GM19238 (cell line): ENCODE measurements around the gene ECI1.

Experiments
- DNase-seq: peaks from one replicate; pipeline ENCODE4 v3.0.0; 2011; ENCODE audit warnings: low spot score; ENCODE audit not compliant: insufficient read length

Gene ECI1

DNA sequence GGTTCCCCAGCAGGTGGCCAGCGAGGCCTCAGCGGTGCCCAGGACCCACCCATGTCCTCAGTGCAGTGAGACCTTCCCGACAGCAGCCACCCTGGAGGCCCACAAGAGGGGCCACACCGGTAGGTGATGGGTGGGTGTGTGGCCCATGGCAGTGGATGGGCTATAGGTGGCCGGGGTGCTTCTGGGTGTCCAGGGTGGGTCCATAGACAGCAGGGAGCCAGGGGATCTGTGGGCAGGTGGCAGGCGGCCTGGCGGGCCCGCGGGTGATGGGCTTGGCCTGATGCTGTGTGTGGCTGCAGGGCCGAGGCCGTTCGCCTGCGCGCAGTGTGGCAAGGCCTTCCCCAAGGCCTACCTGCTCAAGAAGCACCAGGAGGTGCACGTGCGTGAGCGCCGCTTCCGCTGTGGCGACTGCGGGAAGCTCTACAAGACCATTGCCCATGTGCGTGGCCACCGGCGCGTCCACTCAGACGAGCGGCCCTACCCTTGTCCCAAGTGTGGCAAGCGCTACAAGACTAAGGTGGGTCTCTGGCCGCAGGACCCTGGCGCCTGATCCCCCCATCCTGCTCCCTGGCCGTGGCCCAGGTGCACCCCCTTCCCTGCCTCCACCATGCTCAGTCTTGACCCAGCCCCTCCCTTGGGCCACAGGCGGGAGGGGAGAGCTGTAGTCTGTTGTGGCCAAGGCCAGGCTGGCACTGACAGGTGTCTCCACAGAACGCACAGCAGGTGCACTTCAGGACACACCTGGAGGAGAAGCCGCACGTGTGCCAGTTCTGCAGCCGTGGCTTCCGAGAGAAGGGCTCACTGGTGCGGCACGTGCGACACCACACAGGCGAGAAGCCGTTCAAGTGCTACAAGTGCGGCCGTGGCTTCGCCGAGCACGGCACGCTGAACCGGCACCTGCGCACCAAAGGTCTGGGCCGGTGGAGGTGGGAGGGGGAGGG lies 17.2 kb downstream of the ECI1 start:
- no peak for DNase-seq

- DNase-seq = no peak
Observed at GRCh38 chr16:2233046-2233775, 18.2 kb downstream of the ECI1 start.

- no peak for DNase-seq
Observed at GRCh38 chr16:2232094-2232990, 19.0 kb downstream of the ECI1 start.

DNA sequence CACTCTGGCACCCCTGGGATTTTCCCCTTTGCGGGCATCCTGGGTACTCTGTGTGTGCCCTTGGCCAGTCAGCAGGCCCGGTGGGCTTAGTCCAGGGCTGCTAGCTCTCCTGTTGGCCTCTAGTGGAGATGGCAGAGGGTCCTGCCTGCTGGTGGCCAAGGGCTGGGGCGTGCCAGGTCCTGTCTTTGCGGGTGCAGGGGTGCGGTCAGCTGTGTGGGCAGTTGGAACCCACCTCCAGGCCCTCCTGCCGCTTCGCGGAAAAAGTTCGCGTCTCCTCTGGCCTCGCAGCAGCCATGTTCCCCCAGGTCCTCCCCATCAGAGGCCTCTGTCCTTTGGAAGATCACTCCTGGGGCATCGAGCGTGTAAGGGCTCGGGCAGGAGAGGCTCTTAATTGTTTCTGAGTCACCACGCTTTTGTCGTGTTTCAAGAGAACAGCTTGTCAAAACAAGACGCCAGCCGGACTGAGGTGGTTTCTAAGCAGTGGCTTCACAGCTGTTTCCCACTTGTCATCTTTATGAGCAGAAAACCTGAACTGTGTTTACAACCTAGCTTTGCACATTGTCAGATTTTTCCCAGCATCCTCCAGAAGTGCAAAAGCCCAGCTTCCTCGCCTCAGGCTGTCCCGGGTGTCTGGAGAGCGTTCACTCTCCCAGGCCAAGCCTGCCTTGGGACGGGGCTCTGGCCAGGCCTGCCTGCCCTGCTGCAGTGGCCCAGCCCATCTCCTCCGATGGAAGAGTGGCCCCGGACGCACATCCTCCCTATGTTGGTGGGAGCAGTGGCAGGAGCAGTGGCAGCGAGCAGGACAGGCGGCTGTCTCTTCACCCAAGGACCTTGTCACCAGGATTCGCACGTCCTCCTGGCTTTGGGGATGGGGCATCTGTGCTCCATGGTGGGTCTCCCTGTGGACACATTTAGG lies 20.1 kb downstream of the ECI1 start:
- no peak for DNase-seq

DNA sequence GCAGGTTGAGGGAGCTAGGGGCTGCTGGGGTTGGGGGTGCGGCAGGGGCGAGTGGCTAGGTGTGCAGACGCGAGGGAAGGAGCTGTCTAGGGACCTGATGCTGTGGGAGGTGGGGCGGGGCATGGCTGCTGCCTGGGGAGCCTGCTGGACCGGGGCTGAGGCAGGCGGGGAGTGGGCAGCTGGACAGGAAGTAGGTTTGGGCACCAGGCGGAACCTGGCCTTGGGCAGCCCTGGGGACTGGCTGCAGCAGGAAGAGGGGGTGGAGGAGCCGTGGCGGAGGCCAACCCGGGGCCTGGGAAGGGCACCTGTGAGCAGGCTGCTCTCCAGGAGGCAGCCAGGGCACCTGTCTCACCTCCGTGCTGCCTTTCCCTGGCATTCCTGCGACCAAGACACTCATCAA lies 21.0 kb downstream of the ECI1 start:
- no peak for DNase-seq

- DNase-seq = no peak
Observed at GRCh38 chr16:2229632-2230250, 21.6 kb downstream of the ECI1 start.

DNA sequence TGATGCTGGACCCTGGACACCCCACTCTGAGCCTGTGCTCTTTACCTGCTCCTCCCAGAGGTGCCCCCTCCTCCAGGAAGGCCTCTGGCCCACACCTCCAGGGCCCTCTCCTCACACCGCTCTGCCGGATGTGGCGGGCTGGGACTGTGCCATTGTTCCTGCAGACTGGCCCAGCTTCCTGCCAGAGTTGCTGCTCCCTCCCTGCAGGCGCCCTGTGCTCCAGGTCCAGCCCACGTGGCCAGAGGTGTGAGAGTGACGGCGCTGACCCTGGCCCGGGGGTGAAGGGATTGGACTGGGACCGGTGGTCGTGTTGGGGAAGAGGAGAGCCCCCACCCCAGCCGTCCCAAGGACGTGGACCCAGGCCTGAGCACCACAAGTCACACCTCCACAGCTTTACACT lies 22.3 kb downstream of the ECI1 start:
- no peak for DNase-seq

- no peak for DNase-seq
Observed at GRCh38 chr16:2228161-2228824, 23.1 kb downstream of the ECI1 start.

GRCh38 chr16:2226918-2227317 lies 24.5 kb downstream of the ECI1 start:
- no peak for DNase-seq

GRCh38 chr16:2226245-2226793 lies 25.1 kb downstream of the ECI1 start:
- DNase-seq = no peak

DNA sequence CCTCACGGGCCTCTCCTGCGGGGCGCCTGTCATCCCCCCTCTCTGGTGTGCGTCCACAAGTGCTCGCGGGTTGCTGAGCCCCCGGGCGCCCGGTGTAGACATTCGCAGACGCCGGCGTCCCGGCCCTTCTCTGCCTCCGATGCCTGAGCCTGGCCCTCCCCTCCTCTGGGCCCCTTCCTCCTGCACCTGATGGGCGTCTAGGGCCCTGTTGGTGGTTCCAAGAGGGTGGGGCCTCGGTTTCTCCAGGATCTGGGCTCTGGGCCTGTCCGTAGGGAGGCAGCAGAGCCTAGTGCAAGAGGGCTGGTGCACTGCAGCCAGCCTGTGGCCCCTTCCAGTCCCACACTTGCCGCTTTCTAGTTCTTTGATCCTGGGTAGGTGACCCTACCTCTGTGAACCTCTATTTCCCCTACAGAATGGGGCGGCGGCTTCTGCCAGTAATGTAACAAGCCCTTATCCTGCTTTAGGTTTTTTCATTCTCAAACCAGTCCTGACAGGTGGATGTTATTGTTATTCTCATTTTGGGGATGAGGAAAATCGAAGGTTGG lies 27.4 kb downstream of the ECI1 start:
- DNase-seq = peak; percentile 66

DNA sequence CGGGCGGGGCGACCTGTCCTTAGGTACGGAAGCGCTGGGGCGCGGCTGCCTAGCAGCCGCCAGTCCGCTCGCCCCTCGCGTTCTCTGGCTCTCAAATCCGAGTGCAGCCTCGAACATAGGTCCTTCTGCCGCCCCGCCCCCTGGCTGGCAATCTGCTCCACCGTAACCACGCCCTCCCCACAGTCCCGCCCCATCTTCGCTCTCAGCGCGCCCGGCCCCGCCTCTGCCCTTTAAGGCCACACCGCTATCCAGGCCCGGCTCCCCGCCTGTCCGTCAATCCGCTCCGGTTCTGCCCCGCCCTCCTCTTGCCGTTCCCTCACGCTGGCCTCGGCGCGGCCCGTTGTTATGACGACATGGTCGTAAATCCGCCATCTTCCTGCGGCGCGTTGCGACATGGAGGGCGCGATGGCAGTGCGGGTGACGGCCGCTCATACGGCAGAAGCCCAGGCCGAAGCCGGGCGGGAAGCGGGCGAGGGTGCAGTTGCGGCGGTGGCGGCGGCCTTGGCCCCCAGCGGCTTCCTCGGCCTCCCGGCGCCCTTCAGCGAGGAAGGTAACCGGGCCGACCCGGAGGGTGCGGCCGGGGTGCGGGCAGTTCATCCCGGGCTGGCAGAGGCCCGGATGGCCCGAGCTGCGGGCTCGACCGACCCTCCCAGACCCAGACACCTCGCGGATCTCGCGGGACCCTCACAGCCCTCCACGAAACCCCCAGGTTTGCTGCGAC lies 28.0 kb downstream of the ECI1 start, which contains the start of gene E4F1:
TSS of gene E4F1 (plus strand) at position 371 of the 721 bp plus-strand sequence. CDS start at position 394, 23 bp downstream.
- DNase-seq = peak; percentile 100

DNA sequence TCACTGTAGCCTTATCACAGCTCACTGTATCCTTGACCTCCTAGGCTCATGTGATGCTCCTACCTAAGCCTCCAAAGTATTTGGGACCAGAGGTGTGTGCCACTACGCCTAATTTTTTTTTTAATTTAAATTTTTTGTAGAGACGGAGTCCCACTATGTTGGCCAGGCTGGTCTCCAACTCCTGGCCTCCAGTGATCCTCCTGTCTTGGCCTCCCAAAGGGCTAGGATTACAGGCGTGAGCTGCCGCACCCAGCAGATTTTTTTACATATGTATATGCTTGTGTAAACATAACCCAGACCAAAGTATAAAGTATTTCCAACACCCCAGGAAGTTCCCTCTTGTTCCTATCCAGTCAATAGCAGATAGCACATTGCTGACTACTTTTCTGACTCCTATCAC lies 35.1 kb downstream of the ECI1 start:
- DNase-seq = no peak

GRCh38 chr16:2214719-2214968 lies 36.7 kb downstream of the ECI1 start, which contains the start of gene PGP:
TSS of gene PGP (minus strand) at chr16:2214840. CDS start at chr16:2214777, 63 bp downstream.
- no peak for DNase-seq

GRCh38 chr16:2213817-2214718 lies 37.3 kb downstream of the ECI1 start:
- no peak for DNase-seq

DNA sequence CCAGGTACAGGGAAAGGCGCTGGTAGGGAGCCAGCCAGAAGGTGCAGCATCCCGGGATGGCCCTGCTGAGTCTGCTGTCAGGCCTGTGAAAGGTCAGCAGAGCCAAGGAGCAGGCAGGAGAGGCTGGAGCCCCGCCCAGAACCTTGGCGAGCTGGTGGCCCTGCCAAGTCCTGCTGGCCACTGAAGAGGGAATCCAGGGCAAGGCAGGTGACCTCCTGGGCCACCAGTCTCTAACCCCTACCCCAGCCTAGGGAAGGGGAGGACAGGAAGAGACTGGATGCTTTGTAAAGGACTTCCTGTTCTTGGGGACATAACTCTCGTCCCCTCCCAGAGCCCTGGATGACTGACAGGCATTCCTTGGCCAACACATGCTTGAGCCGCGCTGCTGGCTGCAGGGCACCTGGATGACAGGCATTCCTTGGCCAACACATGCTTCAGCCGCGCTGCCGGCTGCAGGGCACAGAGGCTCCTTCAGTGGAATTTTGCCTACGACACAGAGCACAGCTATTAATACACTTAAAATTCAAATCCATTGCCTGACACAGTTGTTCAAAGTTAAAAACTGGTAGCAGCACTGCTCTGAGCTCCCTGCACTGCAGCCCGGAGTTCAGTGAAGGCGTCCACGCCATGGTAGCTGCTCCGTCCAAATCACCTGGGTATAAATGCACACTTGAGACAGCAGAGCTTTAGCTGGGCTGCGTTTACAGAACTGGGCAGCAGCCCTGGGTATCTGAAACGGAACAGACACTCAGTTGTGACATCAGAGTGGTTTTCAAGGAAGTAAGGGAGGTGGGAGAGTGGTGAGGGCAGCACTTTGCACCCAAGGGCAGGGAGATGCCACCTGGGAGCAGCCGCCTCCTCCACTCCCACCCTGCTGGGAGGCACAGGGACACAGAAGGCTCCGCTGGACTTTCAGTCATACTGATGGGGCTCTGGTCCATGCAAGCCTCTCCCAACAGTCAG lies 38.7 kb downstream of the ECI1 start:
- DNase-seq = no peak
